HG03469 (cell line): ENCODE measurements around the gene TTC39C.

Experiments used
- ATAC-seq: cut with Tn5 transposase; IDR thresholded peaks from one replicate; pipeline ENCODE4 v1.9.1; 2021; ENCODE audit warnings: mild to moderate bottlenecking, moderate library complexity, moderate number of reproducible peaks; ENCODE audit not compliant: unreplicated experiment

The TTC39C gene

DNA sequence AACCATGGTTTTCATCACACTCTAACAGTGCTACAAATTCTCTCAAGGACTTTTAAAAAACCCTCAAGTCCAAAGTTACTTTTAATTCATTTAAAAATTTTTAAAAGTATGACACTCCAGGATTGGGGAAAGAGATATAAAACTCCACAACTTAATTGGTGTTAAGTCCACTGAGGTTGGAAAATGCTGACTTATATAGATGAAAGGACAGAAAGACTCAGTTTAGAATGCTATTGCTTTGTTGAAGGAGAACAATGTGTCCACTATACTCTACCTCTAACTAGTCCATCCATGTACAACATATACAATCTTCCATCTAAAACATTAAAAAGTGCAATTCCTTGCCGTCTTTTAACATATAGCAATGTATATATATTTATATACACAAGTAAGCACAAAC lies 165.5 kb downstream of the TTC39C start:
- no peak for ATAC-seq

DNA sequence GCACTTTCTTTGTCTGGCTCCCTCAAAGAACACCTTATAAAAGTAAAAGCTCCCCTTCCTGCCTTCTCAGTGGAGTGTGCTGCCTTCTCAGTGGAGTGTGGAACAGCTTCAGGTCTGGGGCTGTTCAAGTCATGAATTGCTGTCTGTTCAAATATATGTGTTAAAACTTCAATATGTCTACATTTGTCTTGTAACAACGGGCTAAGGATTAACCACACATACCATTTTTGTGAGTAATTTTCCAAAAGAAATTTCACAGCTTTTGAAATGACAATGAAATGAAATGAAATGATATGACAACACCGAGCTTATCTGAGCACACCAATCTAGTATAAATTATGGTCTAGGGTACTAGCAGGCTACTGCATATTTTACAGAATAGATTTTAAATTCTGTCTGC lies 167.3 kb downstream of the TTC39C start:
- ATAC-seq: no peak
